HG02571 (cell line): ENCODE results near the gene CCDC197.

Source experiments
- ATAC-seq: cut with Tn5 transposase; IDR thresholded peaks from one replicate; pipeline ENCODE4 v1.9.1; 2021; ENCODE audit warnings: mild to moderate bottlenecking, moderate library complexity; ENCODE audit not compliant: unreplicated experiment

The CCDC197 gene

GRCh38 chr14:93998871-93999403 is 1.8 kb downstream of the CCDC197 start:
- no peak for ATAC-seq

DNA sequence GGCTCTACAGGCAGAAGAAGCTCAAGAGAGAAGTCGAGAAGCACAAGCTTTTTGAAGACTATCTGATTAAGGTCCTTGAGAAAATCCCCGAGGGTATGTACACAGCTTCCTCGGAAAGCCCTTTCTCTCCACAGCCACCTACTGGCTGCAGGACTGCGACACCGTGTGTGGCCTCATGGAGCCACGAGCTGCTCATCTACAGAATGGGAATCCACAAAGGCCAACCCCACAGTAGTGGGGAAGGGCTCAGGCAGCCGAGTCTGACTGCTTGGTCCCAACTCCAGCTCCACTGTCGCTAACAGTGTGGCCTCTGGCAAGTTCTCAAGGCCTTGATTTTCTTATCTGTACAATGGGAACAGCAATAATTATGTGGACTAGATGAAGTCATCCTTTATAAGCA is 2.5 kb downstream of the CCDC197 start:
- ATAC-seq, result no peak

DNA sequence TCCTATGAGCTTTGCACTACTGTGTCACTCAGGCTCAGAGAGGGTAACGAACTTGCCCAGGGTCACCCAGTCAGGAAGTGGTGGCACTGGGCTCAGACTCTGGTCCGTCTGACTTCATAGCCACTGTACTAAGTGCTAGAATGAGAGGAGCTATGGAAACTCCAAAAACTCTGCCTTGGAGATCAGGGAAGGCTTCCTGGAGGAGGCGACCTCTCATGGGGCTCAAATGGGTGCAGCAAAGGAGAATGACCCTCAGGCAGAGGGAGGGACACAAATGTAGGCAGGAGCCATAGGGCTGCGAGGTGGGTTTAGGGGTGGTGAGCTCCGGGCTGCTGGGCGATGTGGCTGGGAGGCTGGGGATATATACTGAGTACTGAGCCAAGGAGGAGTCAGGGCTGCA is 3.2 kb downstream of the CCDC197 start:
- ATAC-seq, result no peak

DNA sequence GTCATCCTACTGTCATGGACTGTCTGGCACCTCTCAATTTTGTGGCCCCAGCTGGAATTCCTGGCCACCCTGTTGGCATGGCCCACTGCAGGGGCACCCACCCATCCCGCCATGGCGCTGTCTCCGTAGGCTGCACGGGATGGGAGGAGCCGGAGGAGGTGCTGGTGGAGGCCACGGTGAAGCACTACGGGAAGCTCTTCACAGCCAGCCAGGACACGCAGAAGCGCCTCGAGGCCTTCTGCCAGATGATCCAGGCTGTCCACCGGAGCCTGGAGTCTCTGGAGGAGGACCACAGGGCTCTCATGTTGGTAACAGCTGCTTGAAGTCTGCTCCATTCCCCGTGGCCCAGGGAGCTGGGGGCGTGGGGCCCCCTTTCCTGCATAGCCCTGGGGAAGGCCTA is 3.9 kb downstream of the CCDC197 start:
- ATAC-seq, result no peak

DNA sequence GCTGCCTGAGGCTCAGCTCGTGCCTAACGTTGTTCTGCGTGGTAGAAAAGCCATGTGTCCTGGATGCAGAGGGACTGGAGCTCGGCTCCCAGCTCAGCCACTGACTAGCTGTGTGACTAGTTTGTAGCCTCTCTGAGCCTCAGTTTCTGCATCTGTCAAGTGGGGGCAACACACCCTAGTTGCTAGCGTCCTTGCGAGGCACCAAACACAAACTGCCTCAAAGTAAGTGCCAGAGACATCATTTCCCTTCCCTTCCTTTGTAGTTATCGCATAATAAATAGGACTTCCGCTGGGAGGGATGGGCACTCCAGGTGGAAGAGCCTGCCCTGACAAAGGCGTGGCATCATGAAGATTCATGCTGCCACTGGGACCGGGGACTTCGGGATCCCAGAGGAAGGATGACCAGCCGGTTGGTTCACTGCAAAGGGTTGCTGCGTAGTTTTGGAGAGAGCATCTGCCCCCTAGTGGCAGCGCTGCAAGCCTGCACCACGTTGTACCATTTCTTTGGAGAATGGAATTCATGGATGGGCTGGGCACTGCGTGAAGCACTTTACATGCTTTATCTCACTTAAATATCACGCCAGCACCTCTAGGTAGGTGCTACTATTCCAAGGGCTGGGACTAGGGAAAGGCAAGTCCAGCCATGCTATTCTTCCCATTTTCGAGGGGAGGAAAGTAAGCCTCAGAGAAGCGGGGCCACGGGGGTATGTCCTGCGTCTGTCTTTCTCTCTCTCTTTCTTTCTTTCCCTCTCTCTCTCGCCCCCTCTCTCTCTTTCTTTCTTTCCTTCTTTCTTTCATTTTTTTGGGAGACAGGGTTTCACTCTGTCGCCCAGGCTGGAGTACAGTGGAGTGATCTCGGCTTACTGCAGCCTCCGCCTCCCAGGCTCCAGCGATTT is 4.6 kb downstream of the CCDC197 start:
- no peak for ATAC-seq

GRCh38 chr14:94003397-94003796 is 6.3 kb downstream of the CCDC197 start:
- ATAC-seq, result no peak

GRCh38 chr14:94004015-94004414 is 6.9 kb downstream of the CCDC197 start:
- ATAC-seq, result no peak

- no peak for ATAC-seq
Measured at GRCh38 chr14:94005324-94006073, 8.4 kb downstream of the CCDC197 start.

DNA sequence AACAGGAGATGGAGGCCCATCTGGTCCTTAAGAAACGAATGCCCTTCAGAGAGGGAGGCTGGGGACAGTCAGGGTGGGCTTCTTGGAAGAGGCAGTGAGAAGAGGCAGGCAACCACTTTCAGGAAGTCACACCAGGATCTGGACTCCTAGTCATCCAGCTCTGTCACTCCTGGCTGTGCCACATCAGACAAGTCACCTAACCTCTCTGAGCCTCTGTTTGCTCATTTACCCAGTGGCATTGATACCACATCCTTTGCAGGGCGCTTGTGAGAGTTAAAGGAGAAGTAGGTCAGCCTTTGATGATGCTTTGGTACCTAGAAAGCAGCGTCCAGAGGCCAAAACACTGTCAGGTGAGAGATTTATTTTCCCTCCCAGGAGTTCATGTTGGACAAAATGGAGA is 11.1 kb downstream of the CCDC197 start:
- ATAC-seq, result no peak

- peak; percentile 59 for ATAC-seq
Measured at GRCh38 chr14:94009767-94010166, 12.7 kb downstream of the CCDC197 start.

DNA sequence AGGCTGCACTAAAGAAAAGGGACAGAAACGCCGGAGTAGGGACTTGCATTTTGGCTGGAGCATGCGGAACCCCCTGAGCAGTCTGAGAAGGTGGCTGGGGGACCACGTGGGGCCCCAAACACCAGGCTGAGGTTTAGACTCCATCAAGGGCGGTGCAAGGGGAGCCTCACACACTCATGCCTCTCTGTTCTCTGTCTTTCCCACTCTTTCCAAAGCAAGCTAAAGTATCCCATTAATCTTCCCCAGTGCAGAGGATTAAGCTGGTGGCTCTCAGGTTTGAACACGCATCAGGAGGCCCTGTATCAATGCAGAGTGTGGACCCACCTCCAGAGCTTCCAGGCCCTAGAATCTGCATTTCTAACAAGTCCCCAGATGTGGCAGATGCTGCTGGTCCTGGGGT is 13.5 kb downstream of the CCDC197 start:
- ATAC-seq, result no peak

DNA sequence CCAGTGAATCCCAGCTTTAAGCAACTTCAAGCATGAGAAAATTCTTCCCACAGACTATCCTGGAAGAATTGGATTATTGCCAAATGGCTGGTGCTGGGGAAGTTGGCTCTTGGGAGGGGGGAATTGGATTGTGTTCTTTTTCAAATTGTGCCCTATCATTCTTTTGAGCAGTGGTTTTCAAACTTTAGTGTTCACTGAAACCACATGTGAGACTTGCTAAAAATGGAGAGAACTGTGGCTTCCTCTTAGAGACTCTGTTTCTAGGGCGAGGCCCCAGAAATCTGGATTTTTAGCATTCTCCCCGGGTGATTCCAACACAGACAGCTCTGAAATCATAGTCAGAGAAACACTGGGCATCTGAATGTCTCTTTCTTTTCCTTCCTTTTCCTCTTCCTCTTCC is 14.7 kb downstream of the CCDC197 start:
- no peak for ATAC-seq

GRCh38 chr14:94014382-94014781 is 17.3 kb downstream of the CCDC197 start:
- ATAC-seq, result no peak

DNA sequence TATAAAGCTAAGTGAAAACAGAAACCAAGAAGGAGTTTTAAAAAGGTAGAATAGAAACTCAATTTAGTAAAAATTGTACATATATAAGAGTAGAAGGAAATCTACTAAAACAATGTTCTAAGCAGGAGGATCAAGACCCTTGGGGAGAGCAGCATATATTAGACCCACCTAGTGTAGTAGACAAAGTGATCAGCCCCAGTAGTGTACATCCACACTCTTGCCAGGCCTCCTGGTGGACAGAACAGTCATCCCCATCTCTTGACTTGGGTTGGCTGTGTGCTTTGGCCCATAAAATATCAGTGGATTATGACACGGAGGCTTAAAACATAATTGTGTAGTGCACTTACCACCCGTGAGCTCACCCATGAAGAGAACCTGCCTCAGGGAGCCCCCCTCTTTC is 18.1 kb downstream of the CCDC197 start:
- ATAC-seq, result no peak

DNA sequence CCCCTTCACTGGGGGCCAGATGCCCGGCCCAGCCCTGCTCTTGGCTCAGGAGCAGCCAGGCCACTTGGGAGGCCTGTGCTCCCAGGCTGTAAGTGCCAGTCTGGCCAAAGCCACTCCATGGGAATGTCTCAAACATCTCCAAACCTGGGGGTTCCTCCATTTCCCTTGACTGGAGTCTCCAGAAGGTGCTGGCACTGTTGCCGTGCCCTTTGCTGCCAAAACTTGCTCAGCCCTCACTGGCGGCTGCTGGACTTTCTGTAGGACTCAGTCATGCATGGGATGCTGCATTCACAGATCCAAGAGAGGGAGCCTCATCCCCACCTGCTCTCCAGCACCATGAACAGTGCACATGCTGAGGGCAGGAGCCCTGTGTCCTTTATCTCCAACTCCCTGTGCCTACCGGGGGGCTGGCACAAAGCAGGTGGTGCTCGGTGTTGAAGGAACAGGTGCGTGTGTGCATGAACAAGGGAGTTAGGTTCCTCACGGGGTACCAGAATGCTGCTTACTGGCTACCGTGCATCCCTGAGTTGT is 19.4 kb downstream of the CCDC197 start:
- ATAC-seq, result no peak

DNA sequence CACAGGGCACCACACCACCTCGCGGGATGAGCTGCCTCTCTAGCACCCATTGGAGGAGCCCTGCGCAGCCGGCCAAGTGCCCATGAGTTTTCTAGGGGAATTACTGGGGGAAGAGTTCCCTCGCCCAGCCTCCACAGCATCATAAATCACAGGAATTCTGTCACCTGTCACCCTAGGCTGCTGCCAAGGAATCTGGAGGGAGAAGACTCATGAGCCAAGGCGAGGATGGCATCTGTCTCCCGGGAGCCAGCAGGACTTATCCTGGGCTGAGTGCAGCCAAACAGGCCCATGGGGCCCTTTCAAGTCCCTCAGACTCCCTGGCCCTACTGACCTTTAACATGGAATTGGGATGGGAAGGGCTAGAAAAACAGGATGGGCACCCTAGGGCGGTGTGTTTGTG is 21.2 kb downstream of the CCDC197 start:
- ATAC-seq, result no peak

DNA sequence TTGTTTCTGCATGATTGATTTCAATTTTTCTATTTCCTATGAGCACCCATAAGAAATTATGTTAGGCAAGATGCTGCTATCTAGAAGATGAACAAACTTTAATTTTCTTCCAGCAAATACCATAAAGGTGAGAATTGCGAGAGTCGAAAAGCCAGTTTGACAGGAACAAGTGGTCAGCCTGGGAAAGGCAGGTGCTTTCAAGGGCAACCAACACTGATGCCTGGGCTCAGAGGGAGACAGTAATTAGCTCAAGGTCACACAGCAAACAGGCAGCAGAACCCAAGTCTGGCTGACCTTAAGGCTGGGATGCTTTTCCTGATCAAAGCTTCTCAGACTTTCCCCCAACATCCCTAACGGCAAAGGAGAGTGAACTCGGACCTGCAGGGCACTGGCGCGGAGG is 22.2 kb downstream of the CCDC197 start:
- ATAC-seq, result no peak

GRCh38 chr14:94020267-94020666 is 23.2 kb downstream of the CCDC197 start:
- no peak for ATAC-seq

GRCh38 chr14:94021001-94021400 is 23.9 kb downstream of the CCDC197 start:
- ATAC-seq, result no peak

- ATAC-seq, result no peak
Measured at GRCh38 chr14:94021416-94022157, 24.5 kb downstream of the CCDC197 start.
